ENCODE results near the gene UBE2G2. TPM values are rescaled to one million over a fixed set of nuclear protein-coding genes. Genes with fewer than 3 reads are reported as not detected.

Gene UBE2G2
- polyA plus RNA-seq, 1 donor from 2014 or later, result 127 TPM

- no peak overlapping the region for H3K27ac ChIP-seq (ENCODE audit: low read length)
- H4K20me1 ChIP-seq (ENCODE audit: insufficient read depth), result no peaks in the 10 kb centered on the region
- H3F3A ChIP-seq (ENCODE audit: insufficient read depth, low read length, poor library complexity, severe bottlenecking), result no peaks in the 10 kb centered on the region
- H2AFZ ChIP-seq (ENCODE audit: low read depth, low read length), result no peak overlapping the region
- H3K9me2 ChIP-seq (ENCODE audit: insufficient read depth, low read length), result no peaks in the 10 kb centered on the region
- H3K9me3 ChIP-seq (ENCODE audit: low read length), result peaks cover 13% of the 10 kb centered on the region
- TF ChIP-seq EZH2 (IDR thresholded peaks at IDR 0.05; ENCODE audit: borderline replicate concordance, insufficient read depth, low read length, poor library complexity, severe bottlenecking), result no peak
- no peak for TF ChIP-seq MXI1 (conservative IDR thresholded peaks at IDR 0.05; ENCODE audit: poor library complexity, severe bottlenecking)
- TF ChIP-seq SMC3 (conservative IDR thresholded peaks at IDR 0.05; ENCODE audit: poor library complexity), result no peak
- no peak for TF ChIP-seq EP300 (conservative IDR thresholded peaks at IDR 0.05; ENCODE audit: poor library complexity, severe bottlenecking)
- no peak for TF ChIP-seq POLR2AphosphoS5 (IDR thresholded peaks at IDR 0.05)
- TF ChIP-seq REST (IDR thresholded peaks at IDR 0.05; ENCODE audit: borderline replicate concordance), result no peak
- TF ChIP-seq CTCF (IDR thresholded peaks at IDR 0.05; ENCODE audit: poor library complexity, severe bottlenecking), result no peak
- no peak for TF ChIP-seq TAF1 (IDR thresholded peaks at IDR 0.05; ENCODE audit: low read depth)
- TF ChIP-seq RAD21 (conservative IDR thresholded peaks at IDR 0.05), result no peak
- H3K36me3 ChIP-seq (ENCODE audit: insufficient read depth, low read length), result no peaks in the 10 kb centered on the region
- no peaks in the 10 kb centered on the region for H3K27me3 ChIP-seq (ENCODE audit: insufficient read depth, low read depth, low read length)
- no peak overlapping the region for H3K4me2 ChIP-seq (ENCODE audit: low read length)
- no peaks in the 10 kb centered on the region for H3K79me2 ChIP-seq (replicated peaks; ENCODE audit: insufficient read depth, low read length)
- H3K9ac ChIP-seq (ENCODE audit: low read length), result no peak overlapping the region
- H3K4me3 ChIP-seq (ENCODE audit: low read length), result no peak overlapping the region
These were observed 17.9 kb upstream of the UBE2G2 start for GRCh38 chr21:44819283-44820243.

GRCh38 chr21:44818640-44819011, 17.0 kb upstream of the UBE2G2 start:
- H3K9me3 ChIP-seq (ENCODE audit: low read length), result peaks cover 13% of the 10 kb centered on the region
- no peaks in the 10 kb centered on the region for H3K9me2 ChIP-seq (ENCODE audit: insufficient read depth, low read length)
- H3K4me2 ChIP-seq (ENCODE audit: low read length), result no peak overlapping the region
- peak overlapping the region; percentile 75 for H3K4me3 ChIP-seq (ENCODE audit: low read length)
- H3F3A ChIP-seq (ENCODE audit: insufficient read depth, low read length, poor library complexity, severe bottlenecking), result no peaks in the 10 kb centered on the region
- H2AFZ ChIP-seq (ENCODE audit: low read depth, low read length), result peak overlapping the region; percentile 56
- H3K36me3 ChIP-seq (ENCODE audit: insufficient read depth, low read length), result no peaks in the 10 kb centered on the region
- no peaks in the 10 kb centered on the region for H4K20me1 ChIP-seq (ENCODE audit: insufficient read depth)
- peak overlapping the region; percentile 75 for H3K9ac ChIP-seq (ENCODE audit: low read length)
- H3K79me2 ChIP-seq (replicated peaks; ENCODE audit: insufficient read depth, low read length), result no peaks in the 10 kb centered on the region
- TF ChIP-seq CTCF (IDR thresholded peaks at IDR 0.05; ENCODE audit: poor library complexity, severe bottlenecking) (no peak), EP300 (conservative IDR thresholded peaks at IDR 0.05; ENCODE audit: poor library complexity, severe bottlenecking) (no peak), REST (IDR thresholded peaks at IDR 0.05; ENCODE audit: borderline replicate concordance) (no peak), TAF1 (IDR thresholded peaks at IDR 0.05; ENCODE audit: low read depth) (no peak), POLR2AphosphoS5 (IDR thresholded peaks at IDR 0.05) (no peak), EZH2 (IDR thresholded peaks at IDR 0.05; ENCODE audit: borderline replicate concordance, insufficient read depth, low read length, poor library complexity, severe bottlenecking) (no peak), RAD21 (conservative IDR thresholded peaks at IDR 0.05) (no peak), SMC3 (conservative IDR thresholded peaks at IDR 0.05; ENCODE audit: poor library complexity) (no peak)
- H3K27ac ChIP-seq (ENCODE audit: low read length), result peak overlapping the region; percentile 44
- no peaks in the 10 kb centered on the region for H3K27me3 ChIP-seq (ENCODE audit: insufficient read depth, low read depth, low read length)

Measured in neural cell (in vitro differentiated cells).